Neutrophil (primary cell): ENCODE measurements around the gene SLC27A4.

Experiments used
- H3K27ac ChIP-seq: fragments of 200-600 bp; sonication (generic); 2 replicates; pipeline ENCODE4 v1.5.1; 2016; ENCODE audit warnings: mild to moderate bottlenecking, moderate library complexity
- H3K27me3 ChIP-seq: fragments of 200-600 bp; sonication (generic); 2 replicates; pipeline ENCODE4 v1.6.0; 2016; ENCODE audit warnings: mild to moderate bottlenecking
- H3K36me3 ChIP-seq: fragments of 200-600 bp; sonication (generic); 2 replicates; pipeline ENCODE4 v1.5.1; 2017
- H3K4me1 ChIP-seq, 2 experiments: fragments of 200-600 bp in 1 of 2; sonication (generic) in 1 of 2; 1 replicate in 1 of 2; 2 replicates in 1 of 2; pipeline versions ENCODE4 v1.5.1 to v1.6.1; 2013 to 2016; ENCODE audit warnings: low read depth in 1 of 2, low read length in 1 of 2, mild to moderate bottlenecking in 1 of 2, moderate library complexity in 1 of 2; ENCODE audit not compliant: control insufficient read depth in 1 of 2, insufficient read depth in 1 of 2
- H3K4me3 ChIP-seq, 2 experiments: fragments of 200-600 bp in 1 of 2; sonication (generic) in 1 of 2; 1 replicate in 1 of 2; 2 replicates in 1 of 2; pipeline ENCODE4 v1.5.1; 2013 to 2016; ENCODE audit warnings: low read depth in 1 of 2, low read length in 1 of 2, mild to moderate bottlenecking in 1 of 2, moderate library complexity in 1 of 2
- H3K9me3 ChIP-seq: fragments of 200-600 bp; sonication (generic); 2 replicates; pipeline ENCODE4 v1.5.1; 2016
- CTCF ChIP-seq: fragments of 200-600 bp; sonication (generic); IDR thresholded peaks from 2 replicates; pipeline ENCODE4 v1.5.1; 2016; ENCODE audit warnings: antibody characterized with exemption

SLC27A4 gene

DNA sequence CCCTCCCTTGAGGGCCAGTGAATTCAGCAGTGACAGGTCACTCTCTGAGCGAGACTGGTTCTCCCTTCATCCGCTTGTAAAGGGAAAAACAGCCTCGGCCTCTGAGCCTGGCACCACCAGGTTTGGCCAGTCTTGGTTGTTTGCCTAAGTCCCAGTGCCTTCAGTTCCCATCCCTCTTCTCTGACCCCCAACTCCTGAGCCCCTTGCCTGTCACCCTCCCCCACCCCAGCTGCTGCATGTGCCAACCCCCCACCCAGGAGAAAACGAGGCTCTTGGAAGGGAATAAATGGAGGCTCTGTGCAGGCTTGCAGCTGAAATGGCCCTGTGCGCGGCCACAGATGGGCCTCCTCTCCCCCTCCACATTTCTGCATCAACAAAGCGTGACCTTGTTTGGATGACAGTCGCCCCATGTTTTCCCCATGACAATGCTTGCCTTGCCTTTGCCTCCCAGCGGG, 33.9 kb downstream of the SLC27A4 start:
- no peak for TF ChIP-seq CTCF
- peaks cover 20 to 21% of the 10 kb centered on the region in 2 experiments for H3K4me1 ChIP-seq
- peaks cover 14% of the 10 kb centered on the region for H3K36me3 ChIP-seq
- H3K27me3 ChIP-seq, result no peaks in the 10 kb centered on the region
- no peak overlapping the region for H3K4me3 ChIP-seq
- no peak overlapping the region for H3K27ac ChIP-seq
- H3K9me3 ChIP-seq, result no peaks in the 10 kb centered on the region

GRCh38 chr9:128375865-128376264, 35.5 kb downstream of the SLC27A4 start:
- Histone ChIP-seq H3K9me3 (no peaks in the 10 kb centered on the region), H3K4me1 (peaks cover 10 to 14% of the 10 kb centered on the region in 2 experiments), H3K36me3 (peaks cover 23% of the 10 kb centered on the region), H3K4me3 (no peak overlapping the region), H3K27ac (no peak overlapping the region), H3K27me3 (no peaks in the 10 kb centered on the region)
- TF ChIP-seq CTCF, result no peak

DNA sequence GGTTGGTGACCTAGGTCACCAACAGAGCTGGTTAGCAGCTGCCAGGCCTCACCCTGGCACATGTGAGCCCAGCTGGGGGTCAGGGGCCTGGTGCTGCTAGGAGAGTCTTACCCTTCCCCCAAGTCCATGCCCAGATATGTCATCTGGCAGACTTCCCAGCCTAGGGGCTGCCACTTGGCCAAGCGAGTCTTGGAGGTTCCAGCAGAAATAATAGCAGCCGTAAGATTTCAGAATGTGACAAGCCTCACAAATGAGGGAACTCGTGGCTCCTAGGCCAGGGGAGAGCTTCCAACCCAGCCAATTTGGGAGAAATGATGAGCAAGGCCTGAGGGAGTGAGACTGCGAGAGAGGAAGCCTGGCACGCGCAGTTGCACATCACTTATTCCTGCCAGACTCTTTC, 41.9 kb downstream of the SLC27A4 start:
- Histone ChIP-seq H3K36me3 (peaks cover 73% of the 10 kb centered on the region), H3K27ac (no peak overlapping the region), H3K27me3 (no peaks in the 10 kb centered on the region), H3K9me3 (no peaks in the 10 kb centered on the region), H3K4me3 (no peak overlapping the region), H3K4me1 (no peaks in the 10 kb centered on the region)
- TF ChIP-seq CTCF, result no peak

- Histone ChIP-seq H3K27me3 (no peaks in the 10 kb centered on the region), H3K4me1 (no peaks in the 10 kb centered on the region), H3K9me3 (no peaks in the 10 kb centered on the region), H3K36me3 (peaks cover 77% of the 10 kb centered on the region), H3K4me3 (no peak overlapping the region), H3K27ac (no peak overlapping the region)
- no peak for TF ChIP-seq CTCF
Observed at GRCh38 chr9:128383007-128383753, 42.9 kb downstream of the SLC27A4 start.

DNA sequence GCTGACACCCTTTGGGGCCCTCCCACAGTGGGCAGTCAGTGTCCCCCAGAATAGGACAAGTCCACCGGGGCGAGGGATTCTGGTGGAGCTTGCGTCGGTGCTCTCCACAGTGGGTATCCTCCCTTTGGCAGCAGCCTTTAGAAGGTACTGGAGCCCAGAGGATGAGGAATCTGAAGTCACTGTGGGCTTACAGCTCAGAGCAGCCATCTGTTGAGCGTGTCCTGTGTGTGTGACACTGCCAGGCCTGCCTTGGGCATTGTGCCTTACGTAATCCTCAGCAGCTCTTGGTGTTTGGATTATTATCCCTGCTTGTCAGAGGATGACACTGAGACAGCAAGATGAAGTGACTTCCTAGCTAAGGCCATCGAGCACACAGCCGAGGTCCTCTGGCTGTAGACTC, 43.5 kb downstream of the SLC27A4 start:
- Histone ChIP-seq H3K9me3 (no peaks in the 10 kb centered on the region), H3K27me3 (no peaks in the 10 kb centered on the region), H3K36me3 (peaks cover 79% of the 10 kb centered on the region), H3K4me1 (no peaks in the 10 kb centered on the region), H3K4me3 (no peak overlapping the region), H3K27ac (no peak overlapping the region)
- TF ChIP-seq CTCF, result no peak
